Cardiac fibroblast (primary cell): ENCODE results near the gene MLC1.

Experiments
- DNase-seq, 2 donors: peaks; one replicate each; pipeline versions ENCODE4 v3.0.0 to v3.0.0-alpha.2; 2010; ENCODE audit warnings: low read depth in 2 of 2
- H3K4me3 ChIP-seq, 2 donors: replicated peaks in 1 of 2; 1 replicate in 1 of 2; 2 replicates in 1 of 2; pipeline ENCODE4 v1.5.1; 2011; ENCODE audit warnings: low read depth in 2 of 2, low read length in 2 of 2, mild to moderate bottlenecking in 2 of 2, moderate library complexity in 1 of 2
- TF ChIP-seq, protein P1 (sequence below): IDR thresholded peaks from one replicate; pipeline ENCODE4 v1.5.1; 2011; ENCODE audit warnings: low read depth, mild to moderate bottlenecking, low read length, inconsistent platforms

Gene MLC1

GRCh38 chr22:50084080-50084477, 1.1 kb downstream of the MLC1 start:
- H3K4me3 ChIP-seq, result no peak overlapping the region
- TF ChIP-seq, protein P1, sequence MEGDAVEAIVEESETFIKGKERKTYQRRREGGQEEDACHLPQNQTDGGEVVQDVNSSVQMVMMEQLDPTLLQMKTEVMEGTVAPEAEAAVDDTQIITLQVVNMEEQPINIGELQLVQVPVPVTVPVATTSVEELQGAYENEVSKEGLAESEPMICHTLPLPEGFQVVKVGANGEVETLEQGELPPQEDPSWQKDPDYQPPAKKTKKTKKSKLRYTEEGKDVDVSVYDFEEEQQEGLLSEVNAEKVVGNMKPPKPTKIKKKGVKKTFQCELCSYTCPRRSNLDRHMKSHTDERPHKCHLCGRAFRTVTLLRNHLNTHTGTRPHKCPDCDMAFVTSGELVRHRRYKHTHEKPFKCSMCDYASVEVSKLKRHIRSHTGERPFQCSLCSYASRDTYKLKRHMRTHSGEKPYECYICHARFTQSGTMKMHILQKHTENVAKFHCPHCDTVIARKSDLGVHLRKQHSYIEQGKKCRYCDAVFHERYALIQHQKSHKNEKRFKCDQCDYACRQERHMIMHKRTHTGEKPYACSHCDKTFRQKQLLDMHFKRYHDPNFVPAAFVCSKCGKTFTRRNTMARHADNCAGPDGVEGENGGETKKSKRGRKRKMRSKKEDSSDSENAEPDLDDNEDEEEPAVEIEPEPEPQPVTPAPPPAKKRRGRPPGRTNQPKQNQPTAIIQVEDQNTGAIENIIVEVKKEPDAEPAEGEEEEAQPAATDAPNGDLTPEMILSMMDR, result no peak
- no peak for DNase-seq

DNA sequence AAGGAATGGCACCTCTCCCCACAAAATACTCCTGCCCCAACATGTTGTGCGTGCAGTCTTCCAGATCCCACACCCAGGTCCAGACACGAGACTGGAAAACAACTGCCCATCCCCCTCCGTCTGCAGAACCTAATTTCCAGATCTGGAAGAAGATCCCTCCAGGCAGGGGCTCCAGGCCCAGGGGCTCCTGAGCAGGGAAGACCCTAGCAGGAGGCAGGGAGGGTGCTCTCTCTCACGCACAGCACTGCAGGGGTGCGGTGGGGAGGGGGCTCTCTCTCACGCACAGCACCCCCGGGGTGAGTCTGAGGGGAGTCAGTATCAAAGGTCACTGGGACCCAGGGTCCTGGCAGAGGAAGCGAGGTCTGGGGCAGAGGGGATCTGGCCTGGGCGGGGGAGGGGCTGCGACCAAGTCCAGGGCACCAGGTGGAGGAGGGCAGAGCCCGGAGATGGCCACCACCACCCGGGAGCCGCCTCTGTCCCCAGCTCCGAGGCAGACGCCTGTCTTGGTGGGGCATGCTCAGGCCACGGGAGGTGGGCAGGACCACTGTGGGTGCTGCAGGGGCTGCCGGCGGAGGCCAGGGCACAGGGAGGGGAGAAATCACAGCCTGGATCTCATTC, 1.7 kb downstream of the MLC1 start:
- no peak for DNase-seq
- no peak overlapping the region for H3K4me3 ChIP-seq
- TF ChIP-seq, protein P1, result no peak

- H3K4me3 ChIP-seq, result no peak overlapping the region
- TF ChIP-seq, protein P1, result no peak
- no peak for DNase-seq
These were observed 2.2 kb downstream of the MLC1 start for GRCh38 chr22:50082961-50083461.

- H3K4me3 ChIP-seq, result no peak overlapping the region
- no peak for DNase-seq
- TF ChIP-seq, protein P1, result no peak
These were observed 3.0 kb downstream of the MLC1 start for GRCh38 chr22:50082197-50082715.

DNA sequence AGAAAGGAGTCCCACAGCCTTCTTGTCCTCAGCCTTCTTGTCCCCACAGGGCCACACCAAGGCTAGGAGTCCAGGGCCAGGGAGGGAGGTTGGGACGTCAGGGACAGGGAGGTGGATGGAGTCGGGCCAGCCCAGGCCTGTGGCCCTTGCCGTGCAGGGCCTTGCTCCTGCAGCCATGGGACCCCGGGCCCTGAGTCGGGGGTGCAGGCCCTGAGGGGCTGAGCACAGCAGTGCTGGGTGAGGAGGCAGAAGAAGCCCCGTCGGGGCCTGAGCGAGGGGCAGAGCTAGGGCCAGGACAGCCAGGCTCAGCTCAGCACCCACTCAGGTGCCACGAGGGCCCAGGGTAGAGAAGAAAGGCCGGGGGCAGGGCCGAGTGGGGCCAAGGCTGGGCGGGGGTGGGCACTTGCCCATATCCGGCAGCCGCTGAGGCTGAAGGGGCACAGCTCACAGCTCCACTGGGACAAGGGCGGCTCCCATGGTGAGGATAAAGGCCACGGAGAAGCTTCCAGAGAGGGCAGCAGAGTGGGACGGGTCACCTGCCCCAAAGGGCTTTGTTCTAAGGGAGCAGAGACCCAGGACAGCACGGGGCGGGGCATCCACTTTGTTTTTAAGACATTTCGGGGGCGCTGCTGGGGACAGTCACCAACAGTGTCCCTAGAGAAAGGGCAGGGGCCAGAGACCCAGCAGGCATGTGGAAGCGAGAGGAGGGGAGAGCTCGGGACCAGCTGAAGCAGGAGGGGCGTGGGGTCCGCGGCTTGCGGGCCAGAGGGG, 3.6 kb downstream of the MLC1 start:
- no peak overlapping the region for H3K4me3 ChIP-seq
- TF ChIP-seq, protein P1, result no peak
- no peak for DNase-seq

DNA sequence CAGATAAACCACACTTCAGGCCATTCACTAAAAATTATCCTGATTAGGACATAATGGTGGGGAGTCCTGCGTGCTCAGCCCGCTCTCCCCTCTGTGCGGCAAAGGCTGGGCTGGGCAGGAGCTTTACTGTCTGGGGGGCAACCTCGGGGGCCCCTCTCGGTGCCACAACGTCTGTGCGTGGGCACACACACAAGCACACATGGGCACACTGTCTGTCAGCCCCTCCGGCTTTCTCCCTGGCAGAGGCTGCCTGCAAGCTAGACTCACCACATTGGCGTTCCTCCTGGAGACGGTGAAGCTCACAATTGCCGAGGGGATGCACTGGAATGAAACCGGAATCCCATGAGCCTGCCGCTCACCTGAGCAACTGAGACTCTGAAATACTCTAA, 5.2 kb downstream of the MLC1 start:
- TF ChIP-seq, protein P1, result no peak
- H3K4me3 ChIP-seq, result no peak overlapping the region
- DNase-seq, result no peak
